ENCODE data around the gene CD247. TPM values are rescaled to one million over a fixed set of nuclear protein-coding genes. Genes with fewer than 3 reads are reported as not detected.

The CD247 gene
- total RNA-seq, 4 donors from 2014 or later = 1.3 to 3.1 (median 1.4) TPM

DNA sequence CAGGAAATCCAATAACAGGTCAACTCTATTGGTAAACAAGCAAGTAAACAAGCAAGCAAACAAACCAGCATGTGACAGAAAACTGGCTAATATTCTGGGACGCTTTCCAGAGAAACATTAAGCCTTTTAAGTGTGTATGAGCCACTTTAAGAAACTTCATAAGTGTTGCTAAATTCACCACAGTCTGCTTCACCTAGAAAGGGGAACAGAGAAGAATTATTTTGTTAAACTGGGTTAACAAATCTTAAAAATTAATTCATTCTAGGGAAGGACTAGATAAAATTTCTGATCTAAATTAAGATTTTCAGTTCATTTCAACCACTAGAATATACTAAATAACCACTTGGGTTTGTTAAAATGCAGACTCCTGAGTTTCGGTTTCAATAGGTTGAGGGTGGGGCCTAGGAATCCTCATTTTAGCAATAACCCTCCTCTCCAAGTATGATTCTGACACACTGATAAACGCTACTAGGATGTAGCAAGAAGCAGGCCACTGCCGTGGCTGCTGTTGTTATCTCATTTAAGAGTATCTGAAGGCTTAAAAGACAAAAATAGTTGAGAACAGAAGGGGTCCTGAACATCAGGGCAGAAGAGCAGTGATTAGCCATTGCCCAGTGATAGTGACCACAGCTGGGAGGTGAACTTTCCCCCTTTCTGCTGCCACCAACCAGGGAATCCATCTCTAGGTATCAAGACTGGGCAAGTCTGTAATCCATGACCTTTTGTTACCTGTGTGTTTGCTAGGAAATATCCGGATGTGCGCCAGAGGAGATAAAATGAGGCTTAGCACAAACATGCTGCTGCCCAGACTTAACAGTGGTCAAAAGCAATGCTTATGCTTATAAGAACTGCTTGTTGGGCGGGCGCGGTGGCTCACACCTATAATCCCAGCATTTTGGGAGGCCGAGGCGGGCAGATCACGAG, 24.0 kb upstream of the CD247 start:
- no peak overlapping the region for H3K27ac ChIP-seq
- intact Hi-C loops (cut with DNase I) = no loop called here
- TF ChIP-seq, protein P1, sequence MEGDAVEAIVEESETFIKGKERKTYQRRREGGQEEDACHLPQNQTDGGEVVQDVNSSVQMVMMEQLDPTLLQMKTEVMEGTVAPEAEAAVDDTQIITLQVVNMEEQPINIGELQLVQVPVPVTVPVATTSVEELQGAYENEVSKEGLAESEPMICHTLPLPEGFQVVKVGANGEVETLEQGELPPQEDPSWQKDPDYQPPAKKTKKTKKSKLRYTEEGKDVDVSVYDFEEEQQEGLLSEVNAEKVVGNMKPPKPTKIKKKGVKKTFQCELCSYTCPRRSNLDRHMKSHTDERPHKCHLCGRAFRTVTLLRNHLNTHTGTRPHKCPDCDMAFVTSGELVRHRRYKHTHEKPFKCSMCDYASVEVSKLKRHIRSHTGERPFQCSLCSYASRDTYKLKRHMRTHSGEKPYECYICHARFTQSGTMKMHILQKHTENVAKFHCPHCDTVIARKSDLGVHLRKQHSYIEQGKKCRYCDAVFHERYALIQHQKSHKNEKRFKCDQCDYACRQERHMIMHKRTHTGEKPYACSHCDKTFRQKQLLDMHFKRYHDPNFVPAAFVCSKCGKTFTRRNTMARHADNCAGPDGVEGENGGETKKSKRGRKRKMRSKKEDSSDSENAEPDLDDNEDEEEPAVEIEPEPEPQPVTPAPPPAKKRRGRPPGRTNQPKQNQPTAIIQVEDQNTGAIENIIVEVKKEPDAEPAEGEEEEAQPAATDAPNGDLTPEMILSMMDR (IDR thresholded peaks at IDR 0.05) = no peak
- no peak for TF ChIP-seq POLR2A (IDR thresholded peaks at IDR 0.05)

DNA sequence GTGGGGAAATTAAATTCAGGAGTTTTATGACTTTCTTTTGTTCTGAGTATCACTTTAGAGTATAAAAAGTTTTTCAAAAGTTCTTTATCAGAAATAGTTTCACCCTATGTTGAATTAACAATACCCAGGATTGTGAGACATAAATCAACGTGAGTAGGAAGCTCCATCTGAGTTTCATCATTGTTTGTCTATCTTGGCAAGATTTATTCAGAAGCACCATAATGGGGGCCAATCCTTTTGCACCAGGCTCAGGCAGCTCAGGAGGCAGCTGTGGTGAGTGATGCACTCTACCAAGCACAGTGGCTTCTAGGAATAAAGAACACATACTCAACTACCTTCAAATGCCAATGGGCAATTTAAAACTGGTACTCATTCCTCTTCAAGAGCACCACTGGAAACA, 23.3 kb upstream of the CD247 start:
- Histone ChIP-seq H3K27me3 (no peaks in the 10 kb centered on the region), H3K4me3 (replicated peaks in 1 of 3) (no peak overlapping the region), H3K27ac (no peak overlapping the region), H3K4me1 (no peaks in the 10 kb centered on the region), H3K36me3 (peaks cover 13 to 23% of the 10 kb centered on the region in 2 donors), H3K9me3 (no peaks in the 10 kb centered on the region)
- intact Hi-C loops (cut with DNase I) = no loop called here
- TF ChIP-seq, protein P1 (IDR thresholded peaks at IDR 0.05) = no peak
- TF ChIP-seq POLR2A (IDR thresholded peaks at IDR 0.05) = no peak
- DNase-seq = no peak
- WGBS, 2 donors = 33 to 37% methylated on average over 1 of the region's 1 CpG

More for the DNA sequence above, 24.0 kb upstream of the CD247 start:
- Histone ChIP-seq H3K4me1 (no peaks in the 10 kb centered on the region), H3K27me3 (no peaks in the 10 kb centered on the region), H3K4me3 (replicated peaks in 1 of 3) (no peak overlapping the region), H3K9me3 (no peaks in the 10 kb centered on the region), H3K36me3 (peaks cover 13 to 23% of the 10 kb centered on the region in 2 donors)
- WGBS, 2 donors = 90 to 95% methylated on average over 12 of the region's 12 CpGs
- no peak for DNase-seq

DNA sequence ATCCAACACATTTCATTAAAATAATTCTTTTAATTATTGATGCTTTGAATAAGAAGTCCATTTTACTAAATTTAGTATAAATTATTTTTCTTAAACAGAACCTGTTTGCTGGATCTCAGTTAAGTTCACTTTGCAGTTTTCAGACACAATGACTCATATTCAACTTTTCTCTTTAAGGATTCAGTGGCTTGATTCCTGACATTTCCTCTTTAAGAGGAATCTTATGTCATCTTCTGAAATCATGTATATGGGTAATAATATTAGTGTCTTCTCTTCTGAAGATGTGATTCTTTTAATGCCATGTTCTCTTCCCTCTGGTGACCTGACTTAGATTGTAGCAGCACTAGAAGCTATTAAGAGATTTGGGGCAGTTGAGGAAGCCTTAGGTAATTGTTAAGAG, 22.7 kb upstream of the CD247 start:
- TF ChIP-seq POLR2A (IDR thresholded peaks at IDR 0.05) = no peak
- TF ChIP-seq, protein P1 (IDR thresholded peaks at IDR 0.05) = no peak
- H3K36me3 ChIP-seq = peaks cover 11 to 23% of the 10 kb centered on the region in 2 donors
- no peaks in the 10 kb centered on the region for H3K9me3 ChIP-seq
- DNase-seq = no peak
- no peaks in the 10 kb centered on the region for H3K27me3 ChIP-seq
- no peak overlapping the region for H3K27ac ChIP-seq
- no peak overlapping the region for H3K4me3 ChIP-seq (replicated peaks in 1 of 3)
- no peaks in the 10 kb centered on the region for H3K4me1 ChIP-seq
- intact Hi-C loops (cut with DNase I) = no loop called here

DNA sequence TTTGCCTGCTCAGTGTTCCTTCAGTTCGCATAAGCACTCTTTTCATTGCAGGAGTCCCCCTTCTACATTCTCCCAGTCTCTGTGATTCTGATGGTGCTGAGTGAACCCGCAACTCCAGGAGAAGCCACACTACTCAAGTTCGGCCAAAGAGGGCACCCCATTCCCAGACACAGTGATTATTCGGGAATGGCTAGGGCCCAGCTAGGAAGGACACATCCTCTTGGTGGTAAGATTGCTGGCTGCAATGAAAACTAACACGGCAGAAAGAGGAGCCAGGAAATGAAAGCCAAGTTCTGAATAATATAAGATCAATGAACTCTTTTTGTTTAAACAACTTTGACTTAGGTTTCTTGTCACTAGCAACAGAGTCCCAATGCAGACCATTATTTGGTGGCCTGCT, 20.3 kb upstream of the CD247 start:
- TF ChIP-seq, protein P1 (IDR thresholded peaks at IDR 0.05) = no peak
- TF ChIP-seq POLR2A (IDR thresholded peaks at IDR 0.05) = no peak
- Histone ChIP-seq H3K4me3 (replicated peaks in 1 of 3) (no peak overlapping the region), H3K9me3 (no peaks in the 10 kb centered on the region), H3K4me1 (no peaks in the 10 kb centered on the region), H3K36me3 (peaks cover 0 to 12% of the 10 kb centered on the region in 2 donors), H3K27me3 (no peaks in the 10 kb centered on the region), H3K27ac (no peak overlapping the region)
- WGBS, 2 donors = 46 to 54% methylated on average over 5 of the region's 5 CpGs
- no peak for DNase-seq
- intact Hi-C loops (cut with DNase I) = loop anchor here (10.0 kb wide), 3 partner anchors 134 to 474 kb away; no protein-coding TSS in a partner anchor

DNA sequence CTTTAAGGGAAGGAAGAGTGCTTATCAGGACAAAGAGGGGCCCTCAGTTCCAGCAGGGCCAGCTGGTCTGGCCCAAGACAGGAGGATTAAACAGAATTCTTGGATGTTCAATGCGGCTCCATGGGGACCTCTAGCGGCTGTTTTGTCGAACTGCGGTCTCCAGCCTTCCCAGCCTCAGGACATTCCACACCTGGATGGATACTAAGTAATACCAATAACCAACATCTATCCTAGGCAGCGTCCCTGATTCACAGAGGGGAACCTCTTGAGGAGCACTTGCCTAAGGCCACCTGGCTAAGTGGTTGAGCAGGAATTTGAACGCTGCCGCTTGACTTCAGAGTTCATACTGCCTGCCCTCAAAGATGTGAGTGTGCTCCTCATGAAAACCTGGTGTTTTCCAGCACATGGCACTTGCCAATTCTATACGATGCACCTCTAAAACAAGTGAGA, 15.5 kb upstream of the CD247 start:
- Histone ChIP-seq H3K9me3 (no peaks in the 10 kb centered on the region), H3K4me1 (no peaks in the 10 kb centered on the region), H3K4me3 (replicated peaks in 1 of 3) (no peak overlapping the region), H3K27ac (no peak overlapping the region), H3K36me3 (no peaks in the 10 kb centered on the region), H3K27me3 (no peaks in the 10 kb centered on the region)
- 1 to 7% methylated on average over 8 of the region's 8 CpGs for WGBS, 2 donors
- TF ChIP-seq POLR2A (IDR thresholded peaks at IDR 0.05) = no peak
- TF ChIP-seq, protein P1 (IDR thresholded peaks at IDR 0.05) = peak; percentile 69 to 90 (median 82)
- intact Hi-C loops (cut with DNase I) = loop anchor here (5.0 to 10.0 kb wide), 4 partner anchors 92 to 469 kb away; no protein-coding TSS in a partner anchor
- peak; percentile 77 to 82 for DNase-seq

All from thyroid gland (tissue), 4 donors.